ENCODE results near the gene DHX9.

DNA sequence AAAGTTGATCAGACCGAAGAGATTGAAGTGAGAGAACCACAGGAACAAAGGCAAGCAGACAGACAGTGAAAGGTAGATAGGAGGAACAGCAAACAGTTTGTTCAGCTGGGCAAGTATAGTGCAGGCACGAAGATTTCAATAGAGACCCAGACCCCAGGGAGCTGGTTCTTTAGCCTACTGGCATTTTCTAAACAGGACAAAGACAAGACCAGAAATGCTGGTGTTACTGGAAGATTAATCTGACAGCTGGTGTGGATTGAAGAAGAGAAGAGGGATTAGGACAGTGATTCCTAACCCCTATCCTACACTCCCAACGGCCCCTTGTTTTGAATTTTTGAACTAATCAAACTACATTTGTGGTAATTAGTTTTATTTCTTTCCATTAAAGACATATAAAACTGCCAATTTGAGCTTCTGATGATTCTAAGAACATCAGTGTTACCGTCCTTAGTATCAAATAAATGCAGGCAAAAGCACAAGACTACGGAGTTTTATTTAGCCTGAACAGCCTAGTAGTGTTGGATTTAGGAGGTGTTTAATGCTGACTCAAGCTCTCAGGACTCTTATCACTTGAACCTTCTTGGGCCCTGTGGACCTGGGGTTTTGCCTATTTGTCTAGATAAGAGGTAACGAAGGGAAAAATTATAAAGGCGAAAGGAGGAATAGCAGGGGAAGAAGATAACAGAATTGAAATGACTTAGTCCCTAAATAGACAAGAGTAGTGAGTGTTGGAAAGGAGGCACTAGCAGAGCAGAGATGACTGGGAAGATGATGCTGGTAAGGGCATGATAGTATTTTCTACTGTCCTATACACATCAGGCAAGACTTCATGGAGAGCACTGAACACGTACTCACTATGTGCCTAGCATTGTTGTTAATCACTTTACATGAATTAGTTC lies 47.6 kb upstream of the DHX9 start:
- TF ChIP-seq SRF (IDR thresholded peaks at IDR 0.05; ENCODE audit: low read depth in 2 of 2, low read length in 2 of 2), result no peak
- TF ChIP-seq CEBPB (IDR thresholded peaks at IDR 0.05; ENCODE audit: borderline replicate concordance in 1 of 2, low read depth in 2 of 2, low read length in 2 of 2), result no peak
- TF ChIP-seq, protein P1, sequence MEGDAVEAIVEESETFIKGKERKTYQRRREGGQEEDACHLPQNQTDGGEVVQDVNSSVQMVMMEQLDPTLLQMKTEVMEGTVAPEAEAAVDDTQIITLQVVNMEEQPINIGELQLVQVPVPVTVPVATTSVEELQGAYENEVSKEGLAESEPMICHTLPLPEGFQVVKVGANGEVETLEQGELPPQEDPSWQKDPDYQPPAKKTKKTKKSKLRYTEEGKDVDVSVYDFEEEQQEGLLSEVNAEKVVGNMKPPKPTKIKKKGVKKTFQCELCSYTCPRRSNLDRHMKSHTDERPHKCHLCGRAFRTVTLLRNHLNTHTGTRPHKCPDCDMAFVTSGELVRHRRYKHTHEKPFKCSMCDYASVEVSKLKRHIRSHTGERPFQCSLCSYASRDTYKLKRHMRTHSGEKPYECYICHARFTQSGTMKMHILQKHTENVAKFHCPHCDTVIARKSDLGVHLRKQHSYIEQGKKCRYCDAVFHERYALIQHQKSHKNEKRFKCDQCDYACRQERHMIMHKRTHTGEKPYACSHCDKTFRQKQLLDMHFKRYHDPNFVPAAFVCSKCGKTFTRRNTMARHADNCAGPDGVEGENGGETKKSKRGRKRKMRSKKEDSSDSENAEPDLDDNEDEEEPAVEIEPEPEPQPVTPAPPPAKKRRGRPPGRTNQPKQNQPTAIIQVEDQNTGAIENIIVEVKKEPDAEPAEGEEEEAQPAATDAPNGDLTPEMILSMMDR (IDR thresholded peaks at IDR 0.05 in 2 of 3, conservative IDR thresholded peaks at IDR 0.05 in 1 of 3; ENCODE audit: control insufficient read depth in 2 of 3, extremely low read depth in 1 of 3, insufficient read depth in 1 of 3, low read depth in 3 of 3, low read length in 3 of 3), result no peak
- TF ChIP-seq SMAD1 (IDR thresholded peaks at IDR 0.05; ENCODE audit: low read depth, partially characterized antibody), result no peak
- TF ChIP-seq EP300 (IDR thresholded peaks at IDR 0.05; ENCODE audit: borderline replicate concordance in 1 of 2, control insufficient read depth in 1 of 2, low read depth in 2 of 2, low read length in 2 of 2), result no peak
- no peak for TF ChIP-seq RELA (IDR thresholded peaks at IDR 0.05; ENCODE audit: borderline replicate concordance, partially characterized antibody)
- TF ChIP-seq CBX3 (IDR thresholded peaks at IDR 0.05; ENCODE audit: borderline replicate concordance, low read depth), result no peak
- TF ChIP-seq SMC3 (IDR thresholded peaks at IDR 0.05; ENCODE audit: borderline replicate concordance, low read length), result no peak
- TF ChIP-seq POLR2AphosphoS5 (IDR thresholded peaks at IDR 0.05; ENCODE audit: low read length), result no peak
- TF ChIP-seq ASH2L (IDR thresholded peaks at IDR 0.05; ENCODE audit: borderline replicate concordance, low read depth), result no peak
- TF ChIP-seq NFYB (IDR thresholded peaks at IDR 0.05; ENCODE audit: insufficient read depth, low read depth, low read length), result no peak
- TF ChIP-seq HDAC2 (IDR thresholded peaks at IDR 0.05), result no peak
- no peak for TF ChIP-seq NKRF (conservative IDR thresholded peaks at IDR 0.05)
- no peak for TF ChIP-seq RCOR1 (conservative IDR thresholded peaks at IDR 0.05; ENCODE audit: low read depth, low read length)
